ENCODE results near the gene ZNF280C.

The ZNF280C gene

DNA sequence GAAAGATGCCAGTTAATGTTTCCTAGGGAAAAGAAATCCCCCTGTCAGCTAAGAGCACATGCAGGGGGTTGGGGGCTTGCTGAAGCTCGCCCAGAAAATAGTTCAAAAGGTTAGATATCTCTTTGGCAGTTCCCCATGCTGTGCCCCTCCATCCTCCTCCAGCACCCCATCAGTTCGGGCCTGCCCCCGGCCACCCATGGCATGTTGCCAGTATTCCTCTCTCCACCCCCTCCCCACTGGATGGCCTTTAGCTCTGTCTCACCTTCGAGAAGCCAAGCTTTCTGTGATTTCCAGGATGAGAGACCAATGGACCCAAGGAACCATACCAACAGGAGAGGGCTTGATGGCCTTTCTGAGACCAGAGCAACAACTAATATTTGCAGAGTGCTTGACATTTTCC, 91.8 kb downstream of the ZNF280C start:
- DNase-seq (ENCODE audit: low spot score) = no peak

DNA sequence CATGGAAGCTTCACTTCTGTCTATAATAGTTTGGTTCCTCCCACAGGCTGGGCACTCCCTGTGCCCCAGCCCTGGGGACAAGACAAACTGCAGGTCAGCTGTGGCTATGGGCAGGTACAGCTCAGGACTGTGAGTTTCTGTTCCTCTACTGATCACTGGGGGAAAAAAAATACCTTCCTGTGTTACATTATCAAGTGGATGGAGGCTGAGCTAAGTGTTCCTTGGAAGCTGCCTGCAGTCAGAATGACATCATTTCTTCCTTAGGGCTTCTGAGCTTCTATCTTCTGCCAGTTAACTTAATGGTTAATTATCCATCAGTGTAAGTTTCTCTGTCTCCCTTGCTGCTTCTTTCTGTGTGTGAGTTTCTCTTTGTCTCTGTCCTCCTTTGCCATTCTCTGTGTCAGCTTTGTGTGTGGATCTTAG, 92.3 kb downstream of the ZNF280C start:
- no peak for DNase-seq (ENCODE audit: low spot score)

DNA sequence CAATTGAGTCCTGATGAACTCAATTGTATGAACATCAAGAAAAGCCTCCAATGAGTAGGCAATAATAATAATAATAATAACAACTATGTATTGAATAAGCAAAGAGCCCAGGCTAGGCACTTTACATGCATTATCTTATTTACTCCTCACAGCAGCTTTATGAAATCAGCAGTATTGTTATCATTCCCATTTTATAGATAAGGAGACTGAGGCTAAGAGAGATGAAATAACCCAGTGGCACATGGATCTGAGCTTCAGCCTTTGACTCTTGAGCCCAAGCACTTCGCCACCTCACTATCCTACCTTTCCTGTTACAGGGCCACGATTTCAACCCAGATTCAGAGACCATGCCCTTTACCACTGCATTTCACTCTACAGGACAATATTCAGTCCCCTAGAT, 93.8 kb downstream of the ZNF280C start:
- DNase-seq (ENCODE audit: low spot score) = no peak

DNA sequence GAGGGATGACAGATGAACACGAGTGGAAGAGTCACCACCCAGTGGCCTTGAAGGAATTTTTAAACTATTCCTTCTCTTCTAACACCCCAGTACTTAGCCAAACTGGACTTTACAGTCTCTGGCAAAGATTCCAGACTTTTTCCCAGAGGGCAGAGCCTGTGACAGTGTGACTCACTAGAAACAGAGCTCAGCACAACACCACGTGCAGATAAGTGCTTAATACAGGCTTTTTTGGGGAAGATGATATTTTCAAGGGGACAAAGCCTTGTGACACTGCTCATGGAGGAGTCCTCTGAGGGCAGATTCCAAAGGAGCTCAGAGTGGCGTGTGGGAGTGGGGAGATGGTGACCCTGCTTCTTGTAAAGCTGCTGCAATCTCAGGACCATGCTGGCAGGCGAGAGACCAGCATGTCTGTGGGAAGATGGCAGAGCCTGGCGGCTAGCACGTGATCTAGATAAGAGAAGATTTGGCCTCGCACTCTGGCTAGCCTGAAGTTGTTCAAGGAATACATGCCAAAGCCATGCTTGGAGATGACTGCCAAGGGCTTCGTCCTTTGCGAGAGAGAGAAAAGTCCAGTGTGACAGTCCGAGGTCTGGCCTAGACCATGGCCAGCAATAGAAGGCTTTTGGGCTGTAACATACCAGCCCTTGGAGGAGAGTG, 94.5 kb downstream of the ZNF280C start:
- DNase-seq (ENCODE audit: low spot score) = no peak

DNA sequence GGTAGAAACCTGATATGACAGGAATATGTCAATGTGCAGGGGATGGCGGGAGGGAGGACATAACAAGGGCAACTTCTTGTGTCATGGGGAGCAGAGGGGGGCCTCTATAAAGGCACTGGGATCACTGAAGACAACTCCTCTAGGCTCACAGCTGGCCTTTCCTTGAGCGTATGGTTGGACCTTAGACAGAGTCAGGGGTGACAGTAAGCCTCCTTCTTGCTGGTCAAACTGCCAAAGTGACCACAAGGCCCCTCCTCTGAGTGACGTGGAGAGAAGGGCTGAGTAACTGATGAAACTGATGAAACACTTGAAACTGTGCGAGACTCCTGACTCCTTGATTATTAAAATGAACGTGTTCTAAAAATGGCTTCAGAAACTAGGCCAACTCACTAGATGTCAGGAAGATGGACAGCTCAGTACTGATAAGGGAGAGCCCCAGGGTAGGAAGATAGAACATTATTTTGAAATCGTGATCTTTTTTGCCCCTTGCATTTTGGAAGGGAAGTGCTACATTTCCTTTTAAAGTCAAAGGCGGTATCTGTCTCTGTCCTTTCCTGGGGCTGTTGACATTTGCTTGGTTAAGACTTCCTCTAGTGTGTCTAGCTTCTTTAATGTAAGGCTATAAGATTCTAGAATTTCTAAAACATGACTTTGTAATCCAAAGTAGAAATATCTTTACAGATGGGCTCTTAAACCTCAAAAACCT, 95.4 kb downstream of the ZNF280C start:
- DNase-seq (ENCODE audit: low spot score) = peak; percentile 14

- no peak for DNase-seq (ENCODE audit: low spot score)
Observed at GRCh38 chrX:130172127-130172845, 96.4 kb downstream of the ZNF280C start.

DNA sequence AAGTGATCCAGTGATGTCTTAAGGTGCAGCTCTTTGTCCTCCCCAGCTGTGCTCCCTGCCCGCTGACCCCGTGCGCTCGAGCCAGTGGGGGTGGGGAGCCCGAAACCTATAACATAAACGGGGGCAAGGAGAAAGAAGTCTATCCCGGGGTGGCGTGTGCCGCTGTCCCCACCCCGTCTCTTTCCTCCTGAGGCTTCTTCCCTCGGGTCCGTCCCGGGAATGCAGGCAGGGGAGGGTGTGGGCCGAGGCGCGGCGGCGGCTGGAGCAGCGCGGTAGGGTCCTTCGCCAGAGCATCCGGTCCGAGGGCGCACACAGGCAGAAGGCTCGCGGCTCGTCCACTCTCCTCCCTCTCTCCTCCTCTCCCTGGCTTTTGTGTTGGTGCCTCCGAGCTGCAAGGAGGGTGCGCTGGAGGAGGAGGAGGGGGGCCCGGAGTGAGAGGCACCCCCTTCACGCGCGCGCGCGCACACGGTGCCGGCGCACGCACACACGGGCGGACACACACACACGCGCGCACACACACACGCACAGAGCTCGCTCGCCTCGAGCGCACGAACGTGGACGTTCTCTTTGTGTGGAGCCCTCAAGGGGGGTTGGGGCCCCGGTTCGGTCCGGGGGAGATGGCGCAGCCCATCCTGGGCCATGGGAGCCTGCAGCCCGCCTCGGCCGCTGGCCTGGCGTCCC, 97.1 kb downstream of the ZNF280C start, which contains the start of gene RAB33A:
Gene RAB33A (plus strand): TSS at position 517 of the 681 bp plus-strand sequence. CDS start 101 bp downstream, at position 618.
- DNase-seq (ENCODE audit: low spot score) = peak; percentile 41

- peak; percentile 64 for DNase-seq (ENCODE audit: low spot score)
Observed at GRCh38 chrX:130170752-130171445, 97.8 kb downstream of the ZNF280C start.

GRCh38 chrX:130167040-130167439, 101.7 kb downstream of the ZNF280C start:
- DNase-seq (ENCODE audit: low spot score) = no peak

DNA sequence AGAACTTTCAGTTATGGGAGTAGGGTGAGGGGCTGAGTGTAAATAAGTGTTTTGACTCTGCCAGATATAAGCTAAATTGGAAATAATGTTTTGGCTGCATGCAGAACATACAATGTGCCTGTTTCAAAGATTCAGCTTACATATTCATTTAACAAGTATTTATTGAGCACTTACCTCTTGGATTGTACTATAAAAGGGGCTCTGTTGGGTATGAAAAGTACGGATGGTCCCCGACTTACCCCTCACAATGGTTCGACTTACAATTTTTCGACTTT, 102.3 kb downstream of the ZNF280C start:
- no peak for DNase-seq (ENCODE audit: low spot score)

DNA sequence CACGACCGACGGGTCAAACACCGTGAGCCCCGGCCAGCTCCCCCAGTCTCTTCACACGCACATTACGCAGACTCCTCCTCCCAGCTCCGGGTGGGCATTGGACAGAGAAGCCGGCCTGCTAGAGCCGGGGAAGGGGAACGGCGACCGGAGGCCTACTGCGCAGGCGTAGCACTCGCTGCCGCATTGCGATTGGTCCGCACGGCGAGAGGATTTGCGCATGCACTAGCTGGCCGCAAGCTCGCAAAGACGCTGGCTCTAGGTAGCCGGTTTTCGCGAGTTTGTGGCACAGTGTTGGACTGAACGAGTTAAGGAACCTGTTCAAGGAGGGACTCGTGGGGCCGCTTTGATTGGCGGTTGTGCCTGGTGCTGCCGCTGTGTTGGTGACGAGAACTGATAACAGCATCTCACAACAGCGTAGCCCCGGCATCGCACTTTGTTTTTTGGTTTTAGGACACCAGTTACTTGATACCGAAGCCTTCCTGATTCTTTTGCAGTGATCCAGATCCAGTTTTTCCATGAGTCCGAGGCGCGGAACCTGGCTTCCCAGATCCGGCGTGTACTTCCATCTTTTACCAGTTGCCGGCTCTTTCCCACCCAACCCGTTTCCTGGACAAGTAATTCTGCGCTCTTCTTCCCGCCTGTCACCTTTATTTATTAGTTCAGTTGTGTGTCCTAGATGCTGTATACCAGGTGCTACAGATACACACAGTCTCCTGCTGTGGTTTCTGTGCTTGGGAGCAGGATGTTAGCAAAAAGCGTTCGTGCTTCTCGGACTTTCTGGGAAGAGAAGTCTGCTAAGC, 102.8 kb downstream of the ZNF280C start, which contains the start of gene AIFM1:
Gene AIFM1 (minus strand): TSS at position 139 of the 800 bp plus-strand sequence. CDS start 185 bp downstream, outside the sequence.
- peak; percentile 90 for DNase-seq (ENCODE audit: low spot score)

DNA sequence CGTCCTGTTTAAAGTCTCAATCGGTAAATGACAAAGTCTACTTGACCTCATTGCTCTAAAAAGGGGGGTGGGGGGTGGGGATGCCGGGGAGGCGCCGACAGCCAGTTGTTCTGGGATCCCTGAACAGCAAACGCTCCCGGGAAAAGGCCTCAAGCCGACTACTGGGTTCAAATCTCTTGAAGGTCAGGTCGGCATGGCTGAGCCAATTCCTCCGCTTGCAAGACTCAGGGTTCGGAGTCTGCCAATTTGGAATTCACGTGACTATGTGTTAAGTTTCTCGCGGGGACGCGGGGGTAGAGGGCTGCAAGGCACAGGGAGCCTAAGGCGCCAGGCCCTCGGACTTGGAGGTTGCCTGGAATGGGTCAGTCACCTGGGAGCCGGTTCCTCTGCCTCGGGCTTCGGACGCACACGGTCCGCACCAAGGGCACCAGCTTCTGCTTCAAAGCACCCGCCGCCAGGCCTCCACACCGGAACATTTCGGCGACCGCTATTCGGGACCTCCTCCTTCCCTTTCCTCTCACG, 103.5 kb downstream of the ZNF280C start:
- DNase-seq (ENCODE audit: low spot score) = no peak

- no peak for DNase-seq (ENCODE audit: low spot score)
Observed at GRCh38 chrX:130163398-130163797, 105.3 kb downstream of the ZNF280C start.

- no peak for DNase-seq (ENCODE audit: low spot score)
Observed at GRCh38 chrX:130162094-130162735, 106.5 kb downstream of the ZNF280C start.

DNA sequence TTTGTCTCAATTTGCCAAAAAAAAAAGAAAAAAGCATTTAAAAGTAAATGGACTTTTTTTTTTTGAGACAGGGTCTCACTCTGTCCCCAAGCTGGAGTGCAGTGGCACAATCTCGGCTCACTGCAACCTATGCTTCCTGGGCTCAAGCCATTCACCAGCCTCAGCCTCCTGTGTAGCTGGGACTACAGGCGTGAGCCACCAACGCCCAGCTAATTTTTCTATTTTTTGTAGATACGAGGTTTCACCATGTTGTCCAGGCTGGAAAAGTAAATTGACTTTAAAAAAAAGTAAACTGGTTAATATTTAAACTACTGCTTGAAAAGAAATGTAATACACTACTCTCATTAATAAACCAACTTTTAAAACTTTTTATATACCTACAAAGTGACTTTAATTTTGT, 108.9 kb downstream of the ZNF280C start:
- DNase-seq (ENCODE audit: low spot score) = no peak

DNA sequence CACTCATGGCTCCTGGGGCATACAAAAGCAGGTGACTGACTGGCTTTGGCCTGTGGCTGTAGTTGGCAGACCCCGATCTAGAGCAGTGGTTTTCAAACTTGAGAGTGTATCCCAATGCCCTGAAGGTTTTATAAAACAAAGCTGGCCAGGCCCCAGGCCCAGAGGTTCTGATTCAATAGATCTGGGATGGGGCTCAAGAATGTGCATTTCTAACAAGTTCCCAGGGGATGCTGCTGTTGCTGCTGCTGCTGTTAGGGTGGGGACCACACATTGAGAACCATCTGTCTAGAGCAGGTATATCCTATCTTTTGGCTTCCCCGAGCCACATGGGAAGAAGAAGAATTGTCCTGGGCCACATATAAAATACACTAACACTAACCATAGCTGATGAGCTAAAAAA, 110.4 kb downstream of the ZNF280C start:
- DNase-seq (ENCODE audit: low spot score) = no peak

DNA sequence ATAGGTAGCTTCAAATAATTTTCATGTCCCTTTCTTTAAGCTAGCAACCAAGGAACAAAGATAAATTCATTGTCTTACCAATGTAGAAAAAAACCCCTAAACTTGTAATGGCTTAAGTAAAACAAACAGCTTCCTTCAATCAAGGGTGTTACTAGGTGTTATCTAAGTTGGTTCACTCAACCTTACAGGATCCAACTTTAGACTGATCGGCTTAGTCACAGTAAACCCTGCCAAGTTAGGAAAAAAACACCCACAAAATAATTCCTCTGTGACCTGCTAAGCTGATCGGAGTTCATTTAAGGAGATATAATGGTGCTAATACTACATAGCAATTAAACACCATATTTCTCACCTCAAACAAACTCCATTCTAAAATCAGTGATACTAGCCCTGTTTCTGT, 113.1 kb downstream of the ZNF280C start:
- no peak for DNase-seq (ENCODE audit: low spot score)

Data from CD4-positive, alpha-beta T cell treated with Interleukin-2 at 100 ng/mL for 4 hours (primary cell).